Astrocyte of the cerebellum (primary cell): ENCODE measurements around the gene LTBP2.

Source experiments
- DNase-seq: peaks from one replicate; pipeline ENCODE4 v3.0.0-alpha.2; 2011; ENCODE audit warnings: low read depth
- H3K4me3 ChIP-seq: 2 replicates; pipeline ENCODE4 v1.5.1; 2011; ENCODE audit warnings: mild to moderate bottlenecking, low read depth, low read length, moderate library complexity
- in situ Hi-C: cut with HindIII; loops from 2 replicates; pipeline ENCODE4 v1.10.0; 2017; ENCODE audit warnings: low sequenced_read_pairs
- TF ChIP-seq, protein P1 (sequence below): IDR thresholded peaks from 2 replicates; pipeline ENCODE4 v1.5.1; 2012; ENCODE audit warnings: low read length, low read depth, moderate library complexity, mild to moderate bottlenecking; ENCODE audit errors: missing control alignments

LTBP2 gene

DNA sequence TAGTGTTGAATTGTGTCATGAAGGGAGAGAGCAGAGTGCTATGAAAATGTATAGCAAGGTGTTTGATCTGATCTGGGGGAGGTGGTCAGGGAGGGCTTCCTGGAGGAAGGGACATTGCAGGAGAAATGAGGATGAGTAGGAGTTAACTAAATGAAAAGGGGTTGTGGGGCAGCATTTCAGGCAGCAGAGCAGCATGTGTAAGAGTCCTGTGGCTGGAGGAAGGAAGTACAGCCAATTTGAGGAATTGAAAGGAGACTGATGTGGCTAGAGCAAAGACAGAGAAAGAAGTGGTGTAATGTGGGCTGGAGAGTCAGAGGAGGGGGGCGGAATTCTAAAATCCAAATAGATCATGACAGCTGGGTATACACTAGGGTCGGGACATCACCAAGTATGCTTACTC is 139.4 kb downstream of the LTBP2 start:
- DNase-seq = no peak
- H3K4me3 ChIP-seq = no peak overlapping the region
- TF ChIP-seq, protein P1, sequence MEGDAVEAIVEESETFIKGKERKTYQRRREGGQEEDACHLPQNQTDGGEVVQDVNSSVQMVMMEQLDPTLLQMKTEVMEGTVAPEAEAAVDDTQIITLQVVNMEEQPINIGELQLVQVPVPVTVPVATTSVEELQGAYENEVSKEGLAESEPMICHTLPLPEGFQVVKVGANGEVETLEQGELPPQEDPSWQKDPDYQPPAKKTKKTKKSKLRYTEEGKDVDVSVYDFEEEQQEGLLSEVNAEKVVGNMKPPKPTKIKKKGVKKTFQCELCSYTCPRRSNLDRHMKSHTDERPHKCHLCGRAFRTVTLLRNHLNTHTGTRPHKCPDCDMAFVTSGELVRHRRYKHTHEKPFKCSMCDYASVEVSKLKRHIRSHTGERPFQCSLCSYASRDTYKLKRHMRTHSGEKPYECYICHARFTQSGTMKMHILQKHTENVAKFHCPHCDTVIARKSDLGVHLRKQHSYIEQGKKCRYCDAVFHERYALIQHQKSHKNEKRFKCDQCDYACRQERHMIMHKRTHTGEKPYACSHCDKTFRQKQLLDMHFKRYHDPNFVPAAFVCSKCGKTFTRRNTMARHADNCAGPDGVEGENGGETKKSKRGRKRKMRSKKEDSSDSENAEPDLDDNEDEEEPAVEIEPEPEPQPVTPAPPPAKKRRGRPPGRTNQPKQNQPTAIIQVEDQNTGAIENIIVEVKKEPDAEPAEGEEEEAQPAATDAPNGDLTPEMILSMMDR = no peak
- in situ Hi-C loops = no loop called here

DNA sequence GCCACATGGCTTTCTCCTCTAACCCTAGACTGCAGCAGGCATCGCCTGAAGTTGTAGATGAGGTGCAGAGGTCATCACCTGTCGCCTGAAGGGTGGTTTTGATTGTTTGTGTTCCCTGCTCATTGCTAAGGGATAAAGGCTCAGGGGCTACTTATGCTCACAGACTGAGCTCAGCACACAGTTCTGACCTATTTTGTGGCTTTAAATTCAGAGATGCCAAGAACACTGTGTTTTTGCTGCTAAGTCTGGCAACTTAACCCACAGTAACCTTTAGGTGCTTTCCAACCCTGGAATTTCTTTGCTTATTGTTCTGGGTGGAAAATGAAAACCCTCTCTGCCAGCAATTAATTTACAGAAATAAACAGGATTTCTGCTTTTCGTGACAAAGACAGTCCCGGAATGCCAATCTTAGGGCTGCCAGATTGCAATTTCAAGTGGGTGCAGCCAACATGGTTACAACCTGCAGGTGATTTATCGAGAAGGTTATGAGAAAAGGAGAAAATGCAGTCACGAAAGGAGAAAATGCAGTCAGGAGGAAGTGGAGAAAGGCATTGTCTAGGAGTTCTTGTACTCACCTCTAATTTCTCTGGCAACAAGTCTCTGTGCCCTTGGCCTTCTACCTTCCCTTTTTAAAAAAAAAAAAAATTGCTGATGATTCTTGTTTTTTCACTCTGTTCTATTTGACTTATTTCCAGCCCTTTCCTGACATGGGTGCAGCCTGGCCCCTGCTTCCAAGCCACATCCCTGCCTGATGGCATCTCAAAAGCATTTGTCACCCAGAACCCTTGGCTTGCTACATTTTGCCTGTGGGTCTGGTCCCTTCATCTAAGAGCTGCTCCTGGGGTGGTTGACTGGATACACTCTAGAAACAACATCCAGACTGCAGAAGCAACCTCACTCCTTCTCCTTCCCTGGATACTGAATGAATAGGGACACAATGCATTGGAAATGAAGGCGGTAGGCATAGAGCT is 142.2 kb downstream of the LTBP2 start:
- in situ Hi-C loops = no loop called here
- TF ChIP-seq, protein P1 = no peak
- DNase-seq = no peak
- no peak overlapping the region for H3K4me3 ChIP-seq

GRCh38 chr14:74468513-74468912 is 143.5 kb downstream of the LTBP2 start:
- DNase-seq = no peak
- no peak overlapping the region for H3K4me3 ChIP-seq
- TF ChIP-seq, protein P1 = no peak
- in situ Hi-C loops = no loop called here

- no peak for DNase-seq
Observed at GRCh38 chr14:74465335-74465734, 146.7 kb downstream of the LTBP2 start.

GRCh38 chr14:74464785-74465184 is 147.3 kb downstream of the LTBP2 start:
- TF ChIP-seq, protein P1 = no peak
- DNase-seq = no peak
- H3K4me3 ChIP-seq = no peak overlapping the region
- in situ Hi-C loops = no loop called here

More at GRCh38 chr14:74465335-74465734, 146.7 kb downstream of the LTBP2 start:
- in situ Hi-C loops = no loop called here
- TF ChIP-seq, protein P1 = no peak
- no peak overlapping the region for H3K4me3 ChIP-seq

DNA sequence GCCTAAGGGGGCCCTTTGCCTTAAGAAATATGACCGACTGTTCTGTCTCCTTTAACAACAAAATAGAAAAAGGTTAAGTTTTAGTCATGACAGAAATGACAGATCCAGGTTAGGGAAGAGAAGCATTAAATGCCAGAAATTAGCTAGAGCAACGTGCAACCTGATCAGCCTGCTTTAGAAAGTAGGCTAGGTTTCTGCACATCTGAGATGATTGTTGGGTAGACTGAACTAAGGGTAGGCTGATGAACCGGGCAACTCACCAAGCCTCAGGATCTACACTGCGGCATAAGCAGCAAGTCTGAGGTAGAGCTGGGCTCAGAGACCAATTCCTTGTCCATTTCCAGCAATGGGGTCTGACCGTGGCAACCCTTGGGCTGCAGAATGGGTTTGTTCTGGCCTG is 148.3 kb downstream of the LTBP2 start:
- TF ChIP-seq, protein P1 = no peak
- no peak for DNase-seq
- in situ Hi-C loops = no loop called here
- no peak overlapping the region for H3K4me3 ChIP-seq
